Neural cell (in vitro differentiated cells): ENCODE results near the gene KCTD15. TPM values are rescaled to one million over a fixed set of nuclear protein-coding genes. Genes with fewer than 3 reads are reported as not detected.

Experiments used
- H2AFZ ChIP-seq: fragments of 200-600, 300-800 bp; sonication (generic), shearing (Covaris generic); 2 replicates; pipeline ENCODE4 v1.6.0; 2014; ENCODE audit warnings: low read depth, mild to moderate bottlenecking, antibody characterized with exemption, low read length, moderate library complexity
- H3F3A ChIP-seq: fragments of 200-600 bp; shearing (Covaris generic); 2 replicates; pipeline ENCODE4 v1.6.1; 2016; ENCODE audit warnings: mild to moderate bottlenecking, moderate library complexity, mixed read lengths, antibody characterized with exemption, low read length; ENCODE audit not compliant: insufficient read depth, poor library complexity, severe bottlenecking
- H3K27ac ChIP-seq: fragments of 200-600, 300-800 bp; sonication (generic), shearing (Covaris generic); 2 replicates; pipeline ENCODE4 v1.5.1; 2014; ENCODE audit warnings: mild to moderate bottlenecking, low read length, moderate library complexity
- H3K27me3 ChIP-seq: fragments of 300-800, 200-600 bp; sonication (generic), shearing (Covaris generic); 2 replicates; pipeline ENCODE4 v1.6.0; 2014; ENCODE audit warnings: mild to moderate bottlenecking, low read depth, low read length, moderate library complexity; ENCODE audit not compliant: insufficient read depth
- H3K36me3 ChIP-seq: fragments of 300-800, 200-600 bp; sonication (generic), shearing (Covaris generic); 2 replicates; pipeline ENCODE4 v1.5.1; 2014; ENCODE audit warnings: mild to moderate bottlenecking, antibody characterized with exemption, low read length, moderate library complexity; ENCODE audit not compliant: insufficient read depth
- H3K4me2 ChIP-seq: fragments of 300-800, 200-600 bp; sonication (generic), shearing (Covaris generic); 2 replicates; pipeline ENCODE4 v1.6.0; 2014; ENCODE audit warnings: mild to moderate bottlenecking, low read length
- H3K4me3 ChIP-seq: fragments of 300-800, 200-600 bp; sonication (generic), shearing (Covaris generic); 2 replicates; pipeline ENCODE4 v1.5.1; 2014; ENCODE audit warnings: mild to moderate bottlenecking, low read length, moderate library complexity
- H3K79me2 ChIP-seq: fragments of 200-600 bp; shearing (Covaris generic); replicated peaks from 2 replicates; pipeline ENCODE4 v1.6.0; 2014; ENCODE audit warnings: mild to moderate bottlenecking, low read length, moderate library complexity; ENCODE audit not compliant: insufficient read depth
- H3K9ac ChIP-seq: fragments of 300-800, 200-600 bp; sonication (generic), shearing (Covaris generic); 2 replicates; pipeline ENCODE4 v1.6.1; 2016; ENCODE audit warnings: mild to moderate bottlenecking, low read length, mixed read lengths
- H3K9me2 ChIP-seq: fragments of 200-600 bp; shearing (Covaris generic); 2 replicates; pipeline ENCODE4 v1.6.1; 2016; ENCODE audit warnings: mild to moderate bottlenecking, low read length, mixed read lengths; ENCODE audit not compliant: insufficient read depth
- H3K9me3 ChIP-seq: fragments of 200-600, 300-800 bp; sonication (generic), shearing (Covaris generic); 2 replicates; pipeline ENCODE4 v1.6.1; 2016; ENCODE audit warnings: mild to moderate bottlenecking, mixed run types, low read length, moderate library complexity, mixed read lengths
- H4K20me1 ChIP-seq: fragments of 200-600 bp; shearing (Covaris generic); 2 replicates; pipeline ENCODE4 v1.6.1; 2016; ENCODE audit warnings: mild to moderate bottlenecking, mixed run types; ENCODE audit not compliant: insufficient read depth
- EP300 ChIP-seq: fragments of 450-650 bp; conservative IDR thresholded peaks from 2 replicates; pipeline ENCODE4 v1.6.1; 2014; ENCODE audit warnings: antibody characterized with exemption, mild to moderate bottlenecking, moderate library complexity; ENCODE audit not compliant: poor library complexity, severe bottlenecking
- EZH2 ChIP-seq: fragments of 200-600, 300-800 bp; shearing (Covaris generic), sonication (generic); IDR thresholded peaks from 2 replicates; pipeline ENCODE4 v1.6.1; 2014; ENCODE audit warnings: antibody characterized with exemption, low read length, borderline replicate concordance, mild to moderate bottlenecking; ENCODE audit not compliant: insufficient read depth, poor library complexity, severe bottlenecking
- MXI1 ChIP-seq: fragments of 450-650 bp; conservative IDR thresholded peaks from 2 replicates; pipeline ENCODE4 v1.6.1; 2014; ENCODE audit warnings: antibody characterized with exemption, mild to moderate bottlenecking; ENCODE audit not compliant: poor library complexity, severe bottlenecking
- POLR2AphosphoS5 ChIP-seq: IDR thresholded peaks from 2 replicates; pipeline ENCODE4 v1.6.1; 2012
- RAD21 ChIP-seq: fragments of 450-650 bp; conservative IDR thresholded peaks from 2 replicates; pipeline ENCODE4 v1.6.1; 2014; ENCODE audit warnings: antibody characterized with exemption, mild to moderate bottlenecking, moderate library complexity
- SMC3 ChIP-seq: fragments of 450-650 bp; conservative IDR thresholded peaks from 2 replicates; pipeline ENCODE4 v1.6.1; 2014; ENCODE audit warnings: antibody characterized with exemption, mild to moderate bottlenecking, moderate library complexity; ENCODE audit not compliant: poor library complexity
- TAF1 ChIP-seq: IDR thresholded peaks from 2 replicates; pipeline ENCODE4 v1.6.1; 2012; ENCODE audit warnings: low read depth
- polyA plus RNA-seq: library from polyadenylated mRNA; depleted of rRNA; stranded (reverse); fragments of >200 nt; gene quantifications from 2 replicates; pipeline ENCODE4 v1.2.3, GENCODE V29; 2014
- TF ChIP-seq, protein P1 (sequence below): IDR thresholded peaks from 2 replicates; pipeline ENCODE4 v1.6.1; 2012; ENCODE audit warnings: borderline replicate concordance
- TF ChIP-seq, protein P2 (sequence below): fragments of 450-650 bp; IDR thresholded peaks from 2 replicates; pipeline ENCODE4 v1.5.1; 2014; ENCODE audit warnings: antibody characterized with exemption, mild to moderate bottlenecking, moderate library complexity; ENCODE audit not compliant: poor library complexity, severe bottlenecking

KCTD15 gene
- polyA plus RNA-seq, 1 donor from 2014 or later: 67.9 TPM

DNA sequence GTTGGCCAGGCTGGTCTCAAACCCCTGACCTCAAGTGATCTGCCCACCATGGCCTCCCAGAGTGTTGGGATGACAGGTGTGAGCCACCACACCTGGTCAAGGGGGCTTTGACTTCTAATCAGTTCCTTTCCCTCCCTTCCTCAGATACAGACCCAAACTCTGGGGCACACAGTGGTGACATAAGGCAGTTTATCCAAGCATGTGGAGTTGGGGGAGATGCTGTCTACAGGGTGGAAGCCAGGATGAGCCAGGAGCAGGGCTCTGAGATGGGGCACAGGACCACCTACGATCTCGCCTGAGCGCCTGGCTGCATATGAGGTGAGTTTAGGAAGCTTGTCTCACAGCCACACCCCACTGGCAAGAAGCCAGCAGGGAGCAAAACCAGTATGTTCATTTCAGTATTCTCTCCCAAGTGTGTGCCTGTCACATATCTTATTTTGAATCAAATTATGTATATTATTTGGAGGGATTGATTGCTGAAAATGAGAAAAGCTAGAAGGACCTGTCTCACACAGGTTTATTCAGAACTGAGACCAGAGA, 67.7 kb downstream of the KCTD15 start:
- Histone ChIP-seq H3K9me3 (no peaks in the 10 kb centered on the region), H3K9ac (no peak overlapping the region)
- TF ChIP-seq EP300: no peak
- TF ChIP-seq, protein P1, sequence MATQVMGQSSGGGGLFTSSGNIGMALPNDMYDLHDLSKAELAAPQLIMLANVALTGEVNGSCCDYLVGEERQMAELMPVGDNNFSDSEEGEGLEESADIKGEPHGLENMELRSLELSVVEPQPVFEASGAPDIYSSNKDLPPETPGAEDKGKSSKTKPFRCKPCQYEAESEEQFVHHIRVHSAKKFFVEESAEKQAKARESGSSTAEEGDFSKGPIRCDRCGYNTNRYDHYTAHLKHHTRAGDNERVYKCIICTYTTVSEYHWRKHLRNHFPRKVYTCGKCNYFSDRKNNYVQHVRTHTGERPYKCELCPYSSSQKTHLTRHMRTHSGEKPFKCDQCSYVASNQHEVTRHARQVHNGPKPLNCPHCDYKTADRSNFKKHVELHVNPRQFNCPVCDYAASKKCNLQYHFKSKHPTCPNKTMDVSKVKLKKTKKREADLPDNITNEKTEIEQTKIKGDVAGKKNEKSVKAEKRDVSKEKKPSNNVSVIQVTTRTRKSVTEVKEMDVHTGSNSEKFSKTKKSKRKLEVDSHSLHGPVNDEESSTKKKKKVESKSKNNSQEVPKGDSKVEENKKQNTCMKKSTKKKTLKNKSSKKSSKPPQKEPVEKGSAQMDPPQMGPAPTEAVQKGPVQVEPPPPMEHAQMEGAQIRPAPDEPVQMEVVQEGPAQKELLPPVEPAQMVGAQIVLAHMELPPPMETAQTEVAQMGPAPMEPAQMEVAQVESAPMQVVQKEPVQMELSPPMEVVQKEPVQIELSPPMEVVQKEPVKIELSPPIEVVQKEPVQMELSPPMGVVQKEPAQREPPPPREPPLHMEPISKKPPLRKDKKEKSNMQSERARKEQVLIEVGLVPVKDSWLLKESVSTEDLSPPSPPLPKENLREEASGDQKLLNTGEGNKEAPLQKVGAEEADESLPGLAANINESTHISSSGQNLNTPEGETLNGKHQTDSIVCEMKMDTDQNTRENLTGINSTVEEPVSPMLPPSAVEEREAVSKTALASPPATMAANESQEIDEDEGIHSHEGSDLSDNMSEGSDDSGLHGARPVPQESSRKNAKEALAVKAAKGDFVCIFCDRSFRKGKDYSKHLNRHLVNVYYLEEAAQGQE: no peak
- TF ChIP-seq RAD21: no peak
- TF ChIP-seq, protein P2, sequence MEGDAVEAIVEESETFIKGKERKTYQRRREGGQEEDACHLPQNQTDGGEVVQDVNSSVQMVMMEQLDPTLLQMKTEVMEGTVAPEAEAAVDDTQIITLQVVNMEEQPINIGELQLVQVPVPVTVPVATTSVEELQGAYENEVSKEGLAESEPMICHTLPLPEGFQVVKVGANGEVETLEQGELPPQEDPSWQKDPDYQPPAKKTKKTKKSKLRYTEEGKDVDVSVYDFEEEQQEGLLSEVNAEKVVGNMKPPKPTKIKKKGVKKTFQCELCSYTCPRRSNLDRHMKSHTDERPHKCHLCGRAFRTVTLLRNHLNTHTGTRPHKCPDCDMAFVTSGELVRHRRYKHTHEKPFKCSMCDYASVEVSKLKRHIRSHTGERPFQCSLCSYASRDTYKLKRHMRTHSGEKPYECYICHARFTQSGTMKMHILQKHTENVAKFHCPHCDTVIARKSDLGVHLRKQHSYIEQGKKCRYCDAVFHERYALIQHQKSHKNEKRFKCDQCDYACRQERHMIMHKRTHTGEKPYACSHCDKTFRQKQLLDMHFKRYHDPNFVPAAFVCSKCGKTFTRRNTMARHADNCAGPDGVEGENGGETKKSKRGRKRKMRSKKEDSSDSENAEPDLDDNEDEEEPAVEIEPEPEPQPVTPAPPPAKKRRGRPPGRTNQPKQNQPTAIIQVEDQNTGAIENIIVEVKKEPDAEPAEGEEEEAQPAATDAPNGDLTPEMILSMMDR: no peak
- TF ChIP-seq SMC3: no peak
- TF ChIP-seq MXI1: no peak
- TF ChIP-seq POLR2AphosphoS5: no peak
- TF ChIP-seq EZH2: no peak
- TF ChIP-seq TAF1: no peak

DNA sequence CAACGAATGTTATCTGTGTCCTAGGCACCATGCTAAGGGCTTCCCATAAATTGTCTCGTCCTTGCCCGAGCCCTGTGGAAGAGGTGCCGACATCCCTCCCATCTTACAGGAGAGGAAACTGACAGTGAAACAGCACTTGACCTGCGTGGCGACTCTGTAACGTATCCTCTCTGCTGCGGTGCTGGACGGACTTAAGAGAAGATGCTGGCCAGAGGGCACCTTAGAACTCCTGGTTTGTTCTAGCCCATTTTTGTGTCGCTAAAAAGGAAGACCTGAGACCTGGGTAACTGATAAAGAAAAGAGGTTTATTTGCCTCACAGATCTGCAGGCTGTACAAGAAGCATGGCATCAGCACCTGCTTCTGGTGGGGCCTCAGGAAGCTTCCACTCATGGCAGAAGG, 68.6 kb downstream of the KCTD15 start:
- Histone ChIP-seq H3K36me3 (no peaks in the 10 kb centered on the region), H3K4me2 (no peak overlapping the region), H2AFZ (no peak overlapping the region)

More for the DNA sequence above, 67.7 kb downstream of the KCTD15 start:
- Histone ChIP-seq H3K27ac (no peak overlapping the region), H3F3A (no peaks in the 10 kb centered on the region), H3K4me3 (no peak overlapping the region), H3K36me3 (no peaks in the 10 kb centered on the region), H3K27me3 (no peaks in the 10 kb centered on the region), H3K79me2 (no peaks in the 10 kb centered on the region), H2AFZ (no peak overlapping the region), H3K4me2 (no peak overlapping the region), H4K20me1 (no peaks in the 10 kb centered on the region), H3K9me2 (no peaks in the 10 kb centered on the region)

More for the DNA sequence above, 68.6 kb downstream of the KCTD15 start:
- H3F3A ChIP-seq: no peaks in the 10 kb centered on the region
- no peak overlapping the region for H3K27ac ChIP-seq
- no peaks in the 10 kb centered on the region for H4K20me1 ChIP-seq
- H3K9ac ChIP-seq: no peak overlapping the region
- H3K4me3 ChIP-seq: no peak overlapping the region
- TF ChIP-seq EP300 (no peak), MXI1 (no peak), RAD21 (no peak), EZH2 (no peak), TAF1 (no peak), SMC3 (no peak), POLR2AphosphoS5 (no peak)
- TF ChIP-seq, protein P1: no peak
- TF ChIP-seq, protein P2: no peak
- H3K9me3 ChIP-seq: no peaks in the 10 kb centered on the region
- H3K27me3 ChIP-seq: no peaks in the 10 kb centered on the region
- no peaks in the 10 kb centered on the region for H3K79me2 ChIP-seq
- H3K9me2 ChIP-seq: no peaks in the 10 kb centered on the region
